ENCODE results near the gene SLC22A3.
"Not testable (repeated sequence)": the region's sequence is repeated elsewhere in the genome, so short reads cannot be mapped to it uniquely, and the experiment has no call there.

SLC22A3 gene

DNA sequence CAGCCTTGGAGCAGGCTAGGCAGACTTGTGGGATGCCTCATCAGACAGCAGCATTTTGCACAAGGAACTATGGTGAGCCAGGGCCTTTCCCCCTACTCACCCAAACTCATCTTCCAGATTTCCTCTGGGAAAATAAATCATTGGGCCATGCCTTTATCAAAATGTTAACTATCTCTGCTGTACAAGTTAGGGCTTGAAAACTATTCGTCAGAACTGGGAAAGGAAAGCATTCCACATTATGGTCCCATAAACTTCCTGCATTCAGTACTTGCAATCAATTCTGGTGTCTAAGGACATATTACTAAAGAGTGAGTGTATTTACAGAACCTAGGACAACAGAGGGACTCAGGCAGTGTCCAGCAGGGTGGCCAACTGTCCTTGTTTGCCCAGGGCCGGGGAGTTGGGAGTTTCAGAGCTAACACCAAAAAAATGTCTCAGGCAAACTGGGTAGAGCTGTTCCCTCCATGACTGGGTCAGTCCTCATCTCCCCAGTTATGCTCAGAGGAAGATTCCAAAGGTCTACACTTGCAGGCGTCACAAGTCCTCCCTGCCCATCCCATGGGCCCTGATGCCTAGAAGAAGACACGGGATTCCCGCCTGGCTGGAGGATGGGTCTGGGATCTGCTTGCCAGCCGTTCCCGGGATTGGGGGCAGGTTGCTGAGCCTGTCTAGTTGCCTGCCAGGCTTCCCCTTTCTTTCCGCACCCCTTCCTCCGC, 72.2 kb downstream of the SLC22A3 start:
- no peak for DNase-seq

DNA sequence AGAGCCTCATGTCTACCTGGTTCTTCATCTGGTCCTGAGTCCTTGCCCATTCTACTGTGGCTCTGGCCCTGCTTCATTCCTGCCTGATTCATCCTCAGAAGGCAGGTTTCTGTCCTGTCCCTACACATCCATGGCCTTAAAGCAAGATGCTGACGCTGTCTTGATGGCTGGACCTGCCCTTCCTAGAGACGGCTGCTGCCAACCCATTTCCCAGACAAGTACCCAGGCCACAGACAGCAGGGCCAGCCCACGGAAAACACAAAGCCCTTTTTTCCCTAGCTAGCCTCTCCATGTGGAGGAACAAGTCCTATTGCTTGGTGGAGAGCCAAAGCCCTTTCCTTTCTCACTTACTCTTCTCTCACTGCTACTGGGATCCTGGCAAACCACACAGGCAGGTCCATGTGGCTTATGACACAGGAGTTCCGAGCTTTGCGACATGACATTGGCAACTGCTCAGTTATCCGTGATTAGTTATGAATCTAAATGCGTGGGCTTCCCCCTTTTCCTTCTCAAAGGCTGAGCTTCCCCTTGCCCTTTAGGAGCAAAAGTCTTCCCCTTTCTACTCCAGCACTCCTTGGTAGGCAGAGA, 72.9 kb downstream of the SLC22A3 start:
- DNase-seq: no peak

DNA sequence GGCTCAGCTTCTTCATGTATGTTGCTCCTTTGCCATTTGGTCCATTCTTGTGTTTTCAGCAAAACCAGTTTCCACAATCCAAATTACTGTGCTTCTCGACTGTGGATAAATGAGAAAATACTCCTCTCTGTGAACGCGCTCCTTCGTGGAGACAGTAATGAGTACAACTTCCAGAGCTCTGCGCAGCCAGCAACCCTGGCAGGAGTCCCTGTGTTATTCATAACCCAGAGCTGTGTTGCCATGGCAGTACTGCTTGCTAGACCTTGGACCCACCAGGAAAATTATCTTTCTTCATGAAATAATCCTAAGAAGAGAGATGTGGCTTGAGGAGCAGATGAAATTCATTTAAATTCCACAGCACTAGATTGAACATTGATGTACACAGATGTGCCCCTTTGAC, 73.7 kb downstream of the SLC22A3 start:
- no peak for DNase-seq

DNA sequence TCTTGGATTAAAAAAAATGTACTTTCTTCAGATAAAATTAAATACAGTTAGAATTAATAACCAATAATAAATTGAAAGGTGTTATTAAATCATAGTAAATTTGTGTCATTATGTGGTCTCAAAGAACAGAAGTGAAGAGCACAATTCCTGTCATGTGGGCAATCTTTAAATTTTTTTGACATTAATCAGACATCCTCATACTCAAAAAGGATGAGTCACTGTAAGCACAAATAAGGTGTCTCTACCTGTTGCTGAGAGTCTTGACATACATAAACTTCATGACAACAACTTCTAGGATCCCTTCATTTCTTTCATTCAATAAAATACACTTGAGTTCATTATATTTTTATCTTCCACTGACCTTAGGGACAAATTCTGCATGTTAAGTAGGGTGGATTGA, 76.1 kb downstream of the SLC22A3 start:
- DNase-seq: no peak

DNA sequence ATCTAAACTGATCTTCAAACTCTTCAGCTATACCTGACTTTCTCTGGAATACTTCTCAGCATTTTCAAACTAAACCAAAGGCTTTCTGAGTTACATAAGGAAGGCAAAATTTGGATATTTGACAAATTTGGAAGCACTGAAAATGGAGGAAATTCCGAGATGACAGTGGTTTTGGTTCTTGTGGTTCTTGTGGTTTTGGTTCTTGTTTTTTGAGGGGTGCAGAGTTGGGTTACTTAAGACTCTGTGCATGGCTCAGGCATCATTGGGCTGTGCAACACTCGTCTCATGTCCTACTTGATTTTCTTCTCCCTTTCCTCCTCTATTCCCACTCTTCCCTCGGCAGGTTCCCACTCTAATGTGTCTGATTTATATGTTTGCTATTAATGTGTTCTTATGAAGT, 78.0 kb downstream of the SLC22A3 start:
- no peak for DNase-seq

- DNase-seq: no peak
Measured at GRCh38 chr6:160427312-160428068, 79.3 kb downstream of the SLC22A3 start.

DNA sequence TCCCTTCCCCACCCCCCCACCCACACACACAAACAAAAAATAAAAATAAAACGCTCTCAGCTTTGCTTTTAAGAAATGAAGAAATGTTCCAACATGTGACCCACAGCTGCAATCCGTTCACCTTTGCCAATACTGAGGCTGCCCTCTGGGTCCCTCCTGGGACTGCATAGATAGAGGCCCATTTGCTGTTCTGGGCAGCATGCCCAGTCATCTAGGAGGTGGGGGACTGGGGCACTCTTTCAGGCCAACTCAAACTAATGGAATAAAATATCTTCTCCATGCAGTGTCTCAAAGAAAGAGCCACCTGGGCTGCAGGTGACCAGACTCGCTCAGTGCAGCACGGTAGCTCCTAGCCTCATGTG, 79.9 kb downstream of the SLC22A3 start:
- DNase-seq: no peak

DNA sequence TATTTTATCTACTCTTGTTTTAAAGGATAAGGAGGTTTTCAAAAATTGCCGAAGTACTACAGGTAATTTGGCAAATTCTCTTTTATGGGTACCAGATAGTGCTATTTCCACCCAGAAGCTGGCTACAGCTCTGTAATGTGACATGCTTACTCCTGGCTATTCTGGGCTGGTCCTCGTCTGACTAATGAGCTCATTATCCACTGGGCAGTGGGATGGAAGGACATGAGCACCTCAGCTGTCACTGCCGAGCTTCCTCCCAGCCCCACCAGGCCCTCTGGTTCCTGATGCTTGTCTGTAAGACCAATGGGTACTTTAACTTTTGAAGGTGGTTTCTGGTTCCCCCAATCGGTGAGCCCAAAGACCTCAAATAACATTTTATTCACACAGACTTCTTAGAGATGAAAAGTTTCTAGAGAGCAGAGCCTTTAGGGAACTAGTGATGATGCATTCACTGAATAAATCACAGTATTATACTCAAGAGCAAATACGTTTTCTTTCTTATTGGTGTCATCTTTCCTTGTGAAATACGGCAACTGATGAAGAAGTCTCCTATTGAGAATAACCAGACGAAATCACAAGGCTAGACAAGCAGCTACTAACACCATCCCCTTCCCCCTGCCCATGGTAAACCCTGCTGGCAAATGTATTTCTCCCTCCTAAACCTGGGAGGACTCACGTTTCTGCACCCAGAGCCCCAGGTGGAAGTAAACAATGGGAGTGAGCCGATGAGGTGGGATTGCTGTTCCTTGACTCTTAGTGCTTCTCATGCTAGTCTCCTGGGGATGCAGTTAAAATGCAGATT, 80.8 kb downstream of the SLC22A3 start:
- DNase-seq: no peak

DNA sequence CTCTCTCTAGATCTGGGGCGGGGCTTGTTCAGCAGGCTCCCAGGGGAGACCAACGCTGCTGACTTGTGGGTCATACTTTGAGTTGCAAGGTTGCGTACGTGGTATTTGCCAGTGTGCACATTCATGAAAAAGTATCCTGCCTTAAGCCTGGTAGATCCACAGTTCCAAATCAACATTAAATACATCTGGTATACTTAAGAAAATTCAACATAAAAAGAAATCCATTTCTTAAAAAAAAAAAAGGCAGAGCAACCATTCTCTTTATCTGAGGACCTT, 81.4 kb downstream of the SLC22A3 start:
- DNase-seq: no peak

DNA sequence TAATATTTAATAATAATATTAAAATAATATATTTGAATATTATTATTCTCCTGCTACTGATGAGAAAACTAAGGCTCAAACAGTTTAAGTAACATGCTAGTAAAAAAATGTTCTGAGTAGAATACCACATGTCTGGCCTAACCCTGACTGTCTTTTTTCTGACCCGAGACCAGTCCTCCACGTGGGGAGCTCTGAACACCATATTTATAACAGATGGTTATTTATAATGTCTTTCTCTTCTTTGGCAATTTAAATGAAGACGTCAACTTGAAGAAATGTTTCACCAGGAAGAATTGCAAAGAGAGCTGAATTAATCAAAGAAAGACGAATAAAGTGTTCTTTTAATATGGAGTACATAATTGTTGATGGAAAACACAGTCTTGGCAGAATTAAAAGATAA, 82.0 kb downstream of the SLC22A3 start:
- DNase-seq: no peak

DNA sequence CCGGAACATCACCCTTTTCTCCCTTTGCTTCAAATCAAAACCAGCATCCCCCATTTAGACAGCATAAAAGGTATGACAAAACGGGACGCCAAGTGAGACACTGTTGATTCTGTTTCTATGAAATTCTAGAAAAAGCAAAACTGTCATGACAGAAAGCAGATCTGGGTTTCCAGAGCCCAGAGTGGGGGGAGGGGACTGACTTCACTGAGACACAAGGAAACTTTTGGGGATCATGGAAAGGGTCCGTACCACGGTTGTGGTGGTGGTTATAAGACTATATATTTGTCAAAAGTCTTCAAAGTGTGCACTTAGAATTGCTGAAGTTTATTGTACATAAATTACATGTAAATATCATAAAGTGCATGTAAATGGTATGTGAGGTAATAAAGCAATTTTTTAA, 82.6 kb downstream of the SLC22A3 start:
- DNase-seq: no peak

DNA sequence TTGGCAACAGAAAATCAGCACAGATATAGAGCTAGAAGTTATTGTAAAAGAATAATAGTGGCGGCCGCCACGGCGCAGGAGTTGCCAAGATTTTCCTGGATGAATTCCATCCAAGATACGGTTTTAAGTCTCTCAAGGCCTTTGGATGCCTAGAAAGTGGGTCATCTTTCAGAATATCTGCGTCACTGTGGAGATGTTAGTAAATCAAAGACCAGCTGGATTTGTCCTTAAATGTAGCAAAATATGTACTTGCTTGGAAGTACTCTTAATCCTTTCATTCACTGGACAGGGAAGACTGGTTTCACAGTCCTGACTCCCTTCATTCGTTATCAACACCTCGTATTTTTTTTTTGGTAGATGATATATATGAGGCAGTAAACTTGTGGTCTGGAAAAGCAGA, 83.0 kb downstream of the SLC22A3 start:
- DNase-seq: no peak

GRCh38 chr6:160431791-160432404, 83.7 kb downstream of the SLC22A3 start:
- no peak for DNase-seq

GRCh38 chr6:160435935-160436334, 87.8 kb downstream of the SLC22A3 start:
- DNase-seq: no peak

GRCh38 chr6:160437154-160437553, 89.0 kb downstream of the SLC22A3 start:
- DNase-seq: no peak

DNA sequence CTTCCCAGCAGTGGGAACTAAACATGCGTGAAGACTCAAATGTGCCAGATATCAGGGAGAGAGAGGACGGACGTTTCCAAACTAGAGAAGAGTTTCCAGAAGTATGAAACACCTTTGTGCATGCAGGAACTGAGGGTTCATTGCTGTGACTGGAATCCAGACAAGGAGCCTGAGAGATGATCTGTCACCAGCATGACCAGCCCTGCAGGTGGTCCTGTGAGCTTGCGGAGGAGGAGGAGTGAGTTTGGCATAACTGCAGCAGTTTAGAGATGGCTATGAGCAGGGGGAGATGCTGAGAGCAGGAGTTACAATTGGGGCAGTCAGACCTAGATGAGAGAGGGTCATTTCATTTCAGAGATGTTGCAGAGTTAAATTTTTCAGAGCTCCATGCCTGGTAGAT, 89.6 kb downstream of the SLC22A3 start:
- no peak for DNase-seq

GRCh38 chr6:160438481-160438880, 90.3 kb downstream of the SLC22A3 start:
- no peak for DNase-seq

GRCh38 chr6:160439751-160440150, 91.6 kb downstream of the SLC22A3 start:
- no peak for DNase-seq

GRCh38 chr6:160442151-160442550, 94.0 kb downstream of the SLC22A3 start:
- DNase-seq: no peak

DNA sequence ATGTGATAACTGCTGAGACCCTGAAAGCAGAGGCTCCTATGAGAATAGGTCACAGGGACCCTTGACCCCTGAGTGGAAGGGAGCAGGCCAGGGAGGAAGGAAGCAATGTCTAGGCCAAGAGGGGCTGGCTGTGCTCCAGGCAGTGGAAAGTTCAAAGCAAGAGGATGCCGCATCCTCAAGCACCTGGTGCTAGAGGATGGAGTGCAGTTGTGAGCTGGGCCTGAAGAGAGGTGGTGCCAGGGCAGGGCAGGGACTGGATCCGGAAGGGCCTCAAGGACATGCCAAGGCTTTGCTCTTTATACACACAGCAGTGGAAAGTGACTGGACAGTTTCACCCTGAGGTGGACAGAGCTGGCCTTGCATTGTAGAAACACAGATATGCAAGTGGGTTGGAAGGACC, 97.0 kb downstream of the SLC22A3 start:
- no peak for DNase-seq

GRCh38 chr6:160447350-160447749, 99.2 kb downstream of the SLC22A3 start:
- no peak for DNase-seq

- DNase-seq: not testable (repeated sequence)
Measured at GRCh38 chr6:160449787-160450186, 101.6 kb downstream of the SLC22A3 start.

DNA sequence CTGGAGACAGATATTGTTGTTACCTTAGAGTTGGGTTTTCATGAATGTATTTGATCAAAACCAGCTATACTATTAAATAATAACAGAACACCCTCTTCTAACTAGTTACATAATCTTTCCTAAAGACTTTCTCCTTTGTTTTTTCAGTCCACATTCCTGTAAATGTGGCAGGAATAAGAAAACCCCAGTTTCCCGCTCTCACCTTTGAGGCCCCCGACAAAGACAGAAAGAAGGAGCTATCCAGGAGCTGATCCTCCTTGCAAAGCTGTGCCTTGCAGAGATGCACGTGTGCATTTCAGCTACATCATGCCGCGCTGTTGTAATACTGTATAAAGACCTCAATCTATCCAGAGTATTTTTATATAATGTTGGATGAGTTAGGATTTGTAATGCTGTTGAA, 102.7 kb downstream of the SLC22A3 start:
- no peak for DNase-seq

All from activated gamma-delta T cell treated with Interleukin-2 at 50 U/mL for 16 hours (primary cell).